ENCODE measurements around the gene GRPR.
"Not testable (repeated sequence)": the region's sequence is repeated elsewhere in the genome, so short reads cannot be mapped to it uniquely, and the experiment has no call there.

Gene GRPR

GRCh38 chrX:16183843-16184242 lies 60.5 kb downstream of the GRPR start:
- not testable (repeated sequence) for DNase-seq (ENCODE audit: low read depth)

DNA sequence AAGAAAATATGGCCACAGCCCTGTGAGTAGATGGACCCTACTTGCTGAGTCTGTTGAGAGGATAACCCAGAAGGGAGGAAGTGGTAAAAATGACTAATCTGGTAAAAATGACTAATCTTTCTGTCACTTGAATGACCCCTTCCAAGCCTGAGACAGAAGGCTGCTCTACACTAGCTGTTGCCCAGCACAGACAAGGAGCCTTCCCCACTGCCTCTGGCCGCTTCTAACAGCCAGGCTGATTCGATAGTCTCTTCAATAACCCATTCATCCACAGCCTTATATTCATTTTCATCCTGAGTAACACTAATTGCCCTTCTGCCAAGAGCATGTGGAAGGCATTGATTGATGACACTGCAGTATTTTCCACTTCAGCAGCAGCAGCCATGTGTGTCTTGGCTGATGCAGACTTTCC lies 62.4 kb downstream of the GRPR start:
- no peak for DNase-seq (ENCODE audit: low read depth)

DNA sequence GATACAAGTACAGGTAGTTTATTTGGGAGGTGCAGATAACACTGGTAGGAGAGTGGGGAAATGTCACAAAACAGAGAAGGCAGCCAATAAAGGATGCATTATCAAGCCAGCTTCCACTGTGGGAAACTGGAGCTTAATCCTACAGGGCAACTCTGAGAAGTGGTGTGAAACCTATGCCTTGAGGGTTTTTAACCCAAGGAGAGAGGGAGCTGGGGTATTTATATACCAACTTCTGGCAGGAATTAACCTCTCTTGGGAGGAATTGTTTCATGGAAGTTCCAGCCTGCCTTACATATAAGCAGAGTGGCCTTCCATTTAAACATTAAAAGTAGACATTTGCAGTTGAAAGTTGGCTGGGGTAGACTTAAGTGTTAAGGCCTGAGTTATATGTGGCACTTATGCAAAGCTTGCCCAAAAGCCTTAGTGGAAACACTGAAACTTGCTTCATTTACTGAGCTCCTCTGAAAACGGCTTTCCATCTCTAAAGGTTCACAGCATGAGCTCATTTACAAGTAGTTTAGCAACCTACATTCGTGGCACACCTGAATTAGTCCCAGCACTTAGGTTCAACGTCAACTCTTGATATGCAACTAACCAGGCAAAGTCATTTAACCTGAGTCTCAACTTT lies 63.1 kb downstream of the GRPR start:
- DNase-seq (ENCODE audit: low read depth): no peak

DNA sequence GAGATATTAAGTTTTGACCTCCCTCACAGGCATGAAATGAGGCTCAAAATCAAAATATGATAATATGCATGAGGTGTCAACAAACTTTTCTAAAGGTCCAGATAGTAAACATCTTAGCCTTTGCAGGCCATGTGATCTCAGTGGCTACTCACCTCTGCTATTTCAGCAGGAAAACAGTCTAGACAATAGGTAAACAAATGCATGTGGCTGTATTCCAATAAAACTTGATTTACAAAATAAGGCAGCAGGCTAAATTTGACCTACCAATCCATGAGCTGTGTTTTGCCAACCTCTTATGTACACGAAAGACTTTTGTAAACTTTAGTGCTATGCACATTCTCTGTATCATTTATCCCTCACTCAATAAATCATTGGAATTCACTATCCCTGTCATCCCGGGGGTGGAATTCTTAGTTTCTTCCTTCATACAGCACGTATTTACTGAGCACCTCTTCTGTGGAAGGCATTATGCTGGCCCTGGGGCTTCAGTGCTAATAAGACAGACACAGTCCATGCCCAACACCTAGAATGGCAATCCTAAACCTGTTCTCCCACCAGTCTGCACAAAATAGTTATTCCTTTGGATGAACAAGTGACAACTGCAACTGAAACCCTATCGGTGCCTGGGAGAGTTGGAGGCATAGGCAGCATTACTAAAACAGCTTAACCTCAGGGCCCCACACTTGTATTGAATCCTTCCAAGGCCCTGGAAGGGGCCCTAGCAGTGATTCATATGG lies 63.8 kb downstream of the GRPR start:
- no peak for DNase-seq (ENCODE audit: low read depth)

DNA sequence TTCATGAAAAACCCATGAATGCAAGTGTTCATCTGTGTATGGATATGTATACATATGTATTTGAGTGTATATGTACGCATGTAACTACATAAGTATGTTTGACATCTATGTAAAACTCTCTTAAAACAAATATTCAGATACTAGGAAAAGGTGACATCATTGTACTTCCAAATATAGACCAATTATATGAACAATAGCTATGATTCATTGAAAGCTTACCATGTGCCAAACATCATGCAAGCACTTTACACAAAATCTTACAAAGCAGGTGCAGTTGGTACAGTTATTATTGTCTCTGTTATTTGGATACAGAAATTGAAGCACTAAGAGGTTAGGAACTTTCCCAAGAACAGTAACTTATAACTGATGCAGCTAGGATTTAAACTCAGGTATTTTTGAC lies 65.3 kb downstream of the GRPR start:
- DNase-seq (ENCODE audit: low read depth): no peak

DNA sequence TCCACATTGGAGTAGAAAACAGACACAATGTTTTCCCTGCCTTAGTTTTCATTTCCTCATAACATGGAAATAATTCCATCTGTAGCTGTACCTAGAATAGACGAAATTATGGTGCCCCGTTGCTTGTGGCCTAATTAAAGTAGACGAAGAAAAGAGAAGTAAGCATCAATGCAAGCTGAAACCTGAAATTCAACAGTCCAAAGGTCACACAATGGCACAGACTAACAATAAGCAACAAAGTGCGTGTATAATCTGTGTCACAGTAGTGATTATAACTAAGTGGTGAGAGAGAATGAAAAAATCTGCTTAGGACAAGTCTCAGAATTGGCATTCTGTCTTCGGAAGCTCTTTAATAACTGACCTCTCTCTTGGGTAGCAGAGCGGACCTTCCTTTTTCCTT lies 68.2 kb downstream of the GRPR start:
- DNase-seq (ENCODE audit: low read depth): no peak

DNA sequence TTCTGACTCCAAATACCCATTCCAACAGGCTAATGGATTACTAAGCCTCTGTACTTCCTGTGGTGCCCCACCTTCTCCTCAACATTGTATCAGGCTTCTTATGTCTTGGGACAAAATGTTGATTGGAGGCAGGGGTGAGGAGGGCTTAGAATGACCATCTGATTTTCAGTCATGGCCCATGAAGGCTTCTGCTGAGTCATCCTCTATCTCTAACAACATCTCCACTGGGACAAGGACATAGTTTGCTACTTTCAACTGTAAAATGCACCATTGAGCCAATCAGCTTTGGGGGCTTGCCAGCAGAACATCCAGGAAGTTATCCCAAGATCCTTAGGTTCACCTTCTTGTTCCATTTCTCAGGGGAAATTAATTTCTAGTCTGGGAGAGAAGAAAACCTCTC lies 73.5 kb downstream of the GRPR start:
- no peak for DNase-seq (ENCODE audit: low read depth)

- no peak for DNase-seq (ENCODE audit: low read depth)
Measured at GRCh38 chrX:16199343-16199742, 76.0 kb downstream of the GRPR start.

DNA sequence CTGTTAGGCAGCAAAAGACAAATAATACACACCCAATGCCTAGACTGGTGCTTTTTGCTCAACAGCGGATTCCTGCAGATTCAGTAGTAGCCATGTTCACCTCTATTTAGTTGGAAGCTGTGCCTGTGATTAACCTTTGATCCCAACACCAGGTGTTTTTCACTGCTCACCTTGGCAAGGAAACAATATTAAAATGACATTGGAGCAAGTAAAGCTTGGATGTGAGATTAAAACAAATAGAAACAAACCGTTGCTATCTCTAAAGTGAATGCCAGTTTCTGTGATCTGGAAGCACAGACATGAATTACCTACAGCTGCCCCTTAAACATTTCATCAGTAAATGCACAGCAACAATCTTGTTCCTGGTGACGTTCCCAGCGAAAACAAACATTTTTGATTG lies 79.6 kb downstream of the GRPR start:
- DNase-seq (ENCODE audit: low read depth): no peak
